HL-60 (cell line): ENCODE data around the gene IFFO2.

ENCODE experiments used
- DNase-seq, 2 experiments: peaks; one replicate each; pipeline ENCODE4 v3.0.0-alpha.2; 2010 to 2020; ENCODE audit warnings: low read depth in 1 of 2, low spot score in 1 of 2
- H3K27ac ChIP-seq: fragments of 250-450 bp; sonication (Bioruptor Pico); replicated peaks from 2 replicates; pipeline ENCODE4 v1.5.1; 2020; ENCODE audit warnings: mild to moderate bottlenecking, moderate library complexity
- H3K27me3 ChIP-seq: fragments of 250-450 bp; sonication (Bioruptor Pico); 2 replicates; pipeline ENCODE4 v1.5.1; 2021; ENCODE audit warnings: mild to moderate bottlenecking, moderate library complexity; ENCODE audit not compliant: insufficient read depth, poor library complexity, severe bottlenecking
- H3K4me3 ChIP-seq: replicated peaks from 2 replicates; pipeline ENCODE4 v1.5.1; 2011; ENCODE audit warnings: mild to moderate bottlenecking, control low read depth, low read length; ENCODE audit not compliant: insufficient read depth
- GABPA ChIP-seq: IDR thresholded peaks from 2 replicates; pipeline ENCODE4 v1.6.1; 2012; ENCODE audit warnings: low read depth
- POLR2AphosphoS5 ChIP-seq: IDR thresholded peaks from 2 replicates; pipeline ENCODE4 v1.6.1; 2012; ENCODE audit warnings: low read depth
- SPI1 ChIP-seq: IDR thresholded peaks from 2 replicates; pipeline ENCODE4 v1.6.1; 2012; ENCODE audit warnings: low read depth, mild to moderate bottlenecking, borderline replicate concordance
- TF ChIP-seq, protein P1 (sequence below): IDR thresholded peaks from one replicate; pipeline ENCODE4 v1.5.1; 2011; ENCODE audit warnings: low read length, control low read depth, inconsistent platforms; ENCODE audit not compliant: insufficient read depth
- TF ChIP-seq, protein P2 (sequence below): IDR thresholded peaks from 2 replicates; pipeline ENCODE4 v1.6.1; 2012; ENCODE audit warnings: low read depth; ENCODE audit not compliant: insufficient replicate concordance

Gene IFFO2

DNA sequence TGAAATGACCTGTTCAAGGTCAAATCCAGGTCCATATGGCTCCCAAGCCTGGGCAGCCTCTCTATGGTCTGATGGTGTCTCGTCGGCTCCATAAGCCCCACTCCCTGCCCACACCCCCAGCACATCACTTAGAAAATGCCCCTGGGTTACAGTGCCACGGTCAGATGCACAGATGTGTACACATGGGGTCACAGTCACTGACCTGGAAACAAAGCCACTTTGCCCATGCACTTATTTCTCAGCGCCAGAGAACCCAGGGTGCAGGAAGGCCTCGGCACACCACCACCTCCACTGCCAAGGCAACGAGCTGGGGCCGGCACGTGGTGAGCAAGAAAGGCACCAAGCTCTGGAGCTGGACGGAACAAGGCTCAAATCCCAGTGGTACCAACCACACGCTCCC is 24.7 kb downstream of the IFFO2 start:
- H3K27me3 ChIP-seq = no peaks in the 10 kb centered on the region
- no peak for DNase-seq
- no peak for TF ChIP-seq POLR2AphosphoS5
- H3K27ac ChIP-seq = no peak overlapping the region
- H3K4me3 ChIP-seq = no peak overlapping the region

DNA sequence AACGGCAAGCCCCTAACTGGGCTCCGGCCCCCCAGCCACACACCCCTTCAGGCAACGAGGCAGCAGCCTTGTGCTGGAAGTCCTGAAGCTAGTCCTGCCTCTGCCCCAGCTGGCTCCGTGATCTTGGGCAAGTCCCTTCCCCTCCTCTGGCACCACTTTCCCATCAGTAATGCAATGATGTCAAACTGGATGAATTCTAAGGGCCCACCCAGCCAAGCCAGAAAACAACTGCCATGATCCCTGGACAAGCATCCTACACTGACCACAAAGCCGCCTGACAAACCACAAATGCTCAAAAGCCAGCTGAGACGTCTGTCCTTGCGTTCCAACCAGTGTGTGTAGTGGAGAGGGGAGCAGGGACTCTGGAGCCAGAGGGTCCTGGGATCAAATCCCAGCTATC is 26.8 kb downstream of the IFFO2 start:
- Histone ChIP-seq H3K27me3 (no peaks in the 10 kb centered on the region), H3K27ac (no peak overlapping the region), H3K4me3 (no peak overlapping the region)
- TF ChIP-seq, protein P1, sequence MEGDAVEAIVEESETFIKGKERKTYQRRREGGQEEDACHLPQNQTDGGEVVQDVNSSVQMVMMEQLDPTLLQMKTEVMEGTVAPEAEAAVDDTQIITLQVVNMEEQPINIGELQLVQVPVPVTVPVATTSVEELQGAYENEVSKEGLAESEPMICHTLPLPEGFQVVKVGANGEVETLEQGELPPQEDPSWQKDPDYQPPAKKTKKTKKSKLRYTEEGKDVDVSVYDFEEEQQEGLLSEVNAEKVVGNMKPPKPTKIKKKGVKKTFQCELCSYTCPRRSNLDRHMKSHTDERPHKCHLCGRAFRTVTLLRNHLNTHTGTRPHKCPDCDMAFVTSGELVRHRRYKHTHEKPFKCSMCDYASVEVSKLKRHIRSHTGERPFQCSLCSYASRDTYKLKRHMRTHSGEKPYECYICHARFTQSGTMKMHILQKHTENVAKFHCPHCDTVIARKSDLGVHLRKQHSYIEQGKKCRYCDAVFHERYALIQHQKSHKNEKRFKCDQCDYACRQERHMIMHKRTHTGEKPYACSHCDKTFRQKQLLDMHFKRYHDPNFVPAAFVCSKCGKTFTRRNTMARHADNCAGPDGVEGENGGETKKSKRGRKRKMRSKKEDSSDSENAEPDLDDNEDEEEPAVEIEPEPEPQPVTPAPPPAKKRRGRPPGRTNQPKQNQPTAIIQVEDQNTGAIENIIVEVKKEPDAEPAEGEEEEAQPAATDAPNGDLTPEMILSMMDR = no peak
- TF ChIP-seq, protein P2, sequence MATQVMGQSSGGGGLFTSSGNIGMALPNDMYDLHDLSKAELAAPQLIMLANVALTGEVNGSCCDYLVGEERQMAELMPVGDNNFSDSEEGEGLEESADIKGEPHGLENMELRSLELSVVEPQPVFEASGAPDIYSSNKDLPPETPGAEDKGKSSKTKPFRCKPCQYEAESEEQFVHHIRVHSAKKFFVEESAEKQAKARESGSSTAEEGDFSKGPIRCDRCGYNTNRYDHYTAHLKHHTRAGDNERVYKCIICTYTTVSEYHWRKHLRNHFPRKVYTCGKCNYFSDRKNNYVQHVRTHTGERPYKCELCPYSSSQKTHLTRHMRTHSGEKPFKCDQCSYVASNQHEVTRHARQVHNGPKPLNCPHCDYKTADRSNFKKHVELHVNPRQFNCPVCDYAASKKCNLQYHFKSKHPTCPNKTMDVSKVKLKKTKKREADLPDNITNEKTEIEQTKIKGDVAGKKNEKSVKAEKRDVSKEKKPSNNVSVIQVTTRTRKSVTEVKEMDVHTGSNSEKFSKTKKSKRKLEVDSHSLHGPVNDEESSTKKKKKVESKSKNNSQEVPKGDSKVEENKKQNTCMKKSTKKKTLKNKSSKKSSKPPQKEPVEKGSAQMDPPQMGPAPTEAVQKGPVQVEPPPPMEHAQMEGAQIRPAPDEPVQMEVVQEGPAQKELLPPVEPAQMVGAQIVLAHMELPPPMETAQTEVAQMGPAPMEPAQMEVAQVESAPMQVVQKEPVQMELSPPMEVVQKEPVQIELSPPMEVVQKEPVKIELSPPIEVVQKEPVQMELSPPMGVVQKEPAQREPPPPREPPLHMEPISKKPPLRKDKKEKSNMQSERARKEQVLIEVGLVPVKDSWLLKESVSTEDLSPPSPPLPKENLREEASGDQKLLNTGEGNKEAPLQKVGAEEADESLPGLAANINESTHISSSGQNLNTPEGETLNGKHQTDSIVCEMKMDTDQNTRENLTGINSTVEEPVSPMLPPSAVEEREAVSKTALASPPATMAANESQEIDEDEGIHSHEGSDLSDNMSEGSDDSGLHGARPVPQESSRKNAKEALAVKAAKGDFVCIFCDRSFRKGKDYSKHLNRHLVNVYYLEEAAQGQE = no peak
- TF ChIP-seq SPI1 (no peak), POLR2AphosphoS5 (no peak), GABPA (no peak)
- no peak for DNase-seq

DNA sequence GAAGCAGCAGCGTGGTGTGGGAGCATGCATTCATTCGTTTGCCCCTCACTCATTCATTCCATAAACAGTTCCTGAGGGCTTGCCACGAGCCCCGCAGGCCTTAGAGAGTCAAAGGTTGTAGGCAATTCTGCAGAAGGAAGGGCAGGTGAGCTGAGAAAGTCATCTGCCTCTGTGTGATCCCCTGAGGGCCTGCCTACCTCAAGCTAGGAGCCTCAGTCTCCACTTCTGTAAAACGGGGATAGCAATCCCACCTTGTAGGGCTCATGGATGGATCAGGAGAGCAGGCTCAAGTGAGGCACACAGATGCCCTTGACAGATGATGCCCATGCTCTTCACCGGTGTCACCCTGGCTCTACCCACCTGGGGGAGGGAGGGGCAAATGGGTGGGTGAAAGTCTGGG is 27.5 kb downstream of the IFFO2 start:
- TF ChIP-seq, protein P1 = no peak
- TF ChIP-seq SPI1 (no peak), POLR2AphosphoS5 (no peak), GABPA (no peak)
- TF ChIP-seq, protein P2 = no peak
- Histone ChIP-seq H3K27ac (no peak overlapping the region), H3K27me3 (no peaks in the 10 kb centered on the region), H3K4me3 (no peak overlapping the region)
- no peak for DNase-seq

DNA sequence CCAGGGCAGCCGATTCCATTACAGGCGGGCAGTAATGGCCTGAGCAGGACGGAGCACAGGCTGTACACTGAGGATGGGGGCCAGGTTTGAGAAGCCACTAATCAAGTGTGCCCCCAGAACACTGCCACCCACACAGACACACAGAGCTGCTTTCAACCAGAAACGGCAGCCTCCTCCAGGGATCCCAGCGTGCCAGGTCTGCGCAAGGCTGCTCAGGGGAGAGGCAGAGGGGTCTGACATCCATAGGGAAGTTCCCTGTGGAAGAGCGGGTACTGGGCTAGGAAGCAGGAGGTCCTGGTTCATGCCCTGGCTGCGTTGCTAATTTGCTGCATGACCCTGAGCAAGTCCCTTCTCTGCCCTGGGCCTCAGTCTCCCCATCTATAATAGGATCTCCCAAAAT is 28.1 kb downstream of the IFFO2 start:
- Histone ChIP-seq H3K4me3 (no peak overlapping the region), H3K27ac (no peak overlapping the region), H3K27me3 (no peaks in the 10 kb centered on the region)
- DNase-seq = no peak
- TF ChIP-seq, protein P2 = no peak
- TF ChIP-seq SPI1 (no peak), POLR2AphosphoS5 (no peak), GABPA (no peak)
- TF ChIP-seq, protein P1 = no peak
